22Rv1 (cell line): ENCODE measurements around the gene CROT.

Experiments
- H3K27ac ChIP-seq: fragments of 450-650 bp; 2 replicates; pipeline ENCODE4 v1.5.1; 2017
- ZFX ChIP-seq: fragments of 450-650 bp; IDR thresholded peaks from 2 replicates; pipeline ENCODE4 v1.6.1; 2017; ENCODE audit warnings: antibody characterized with exemption, borderline replicate concordance
- TF ChIP-seq, protein P1 (sequence below): fragments of 450-650 bp; IDR thresholded peaks from 2 replicates; pipeline ENCODE4 v1.5.1; 2017; ENCODE audit warnings: mild to moderate bottlenecking

Gene CROT

DNA sequence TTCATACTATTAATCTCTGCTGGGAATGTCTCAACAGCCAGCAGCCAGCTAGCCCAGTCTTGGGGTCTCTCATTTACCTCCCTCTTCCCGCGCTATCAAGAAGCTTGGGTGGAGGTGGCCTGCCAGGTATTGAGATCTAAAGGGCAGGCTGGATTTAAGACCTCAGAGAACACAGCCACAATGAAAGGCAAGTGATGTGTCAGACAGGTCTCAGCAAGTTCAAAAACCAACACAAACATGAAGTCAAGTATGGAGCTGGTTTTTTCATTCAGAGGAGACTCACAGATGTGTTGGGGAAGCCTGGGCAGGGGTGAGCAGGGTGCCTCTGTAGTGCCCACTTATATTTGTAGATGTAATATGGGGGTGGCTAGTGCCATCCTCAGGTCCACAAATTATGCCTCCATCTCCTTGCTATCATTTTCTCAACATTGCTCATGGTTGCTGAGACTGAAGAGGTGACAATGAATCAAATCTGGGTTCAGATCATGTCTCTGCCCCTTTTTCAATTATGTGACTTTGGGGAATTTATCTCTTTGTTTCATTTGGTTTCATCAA lies 27.7 kb upstream of the CROT start:
- no peak for TF ChIP-seq ZFX
- TF ChIP-seq, protein P1, sequence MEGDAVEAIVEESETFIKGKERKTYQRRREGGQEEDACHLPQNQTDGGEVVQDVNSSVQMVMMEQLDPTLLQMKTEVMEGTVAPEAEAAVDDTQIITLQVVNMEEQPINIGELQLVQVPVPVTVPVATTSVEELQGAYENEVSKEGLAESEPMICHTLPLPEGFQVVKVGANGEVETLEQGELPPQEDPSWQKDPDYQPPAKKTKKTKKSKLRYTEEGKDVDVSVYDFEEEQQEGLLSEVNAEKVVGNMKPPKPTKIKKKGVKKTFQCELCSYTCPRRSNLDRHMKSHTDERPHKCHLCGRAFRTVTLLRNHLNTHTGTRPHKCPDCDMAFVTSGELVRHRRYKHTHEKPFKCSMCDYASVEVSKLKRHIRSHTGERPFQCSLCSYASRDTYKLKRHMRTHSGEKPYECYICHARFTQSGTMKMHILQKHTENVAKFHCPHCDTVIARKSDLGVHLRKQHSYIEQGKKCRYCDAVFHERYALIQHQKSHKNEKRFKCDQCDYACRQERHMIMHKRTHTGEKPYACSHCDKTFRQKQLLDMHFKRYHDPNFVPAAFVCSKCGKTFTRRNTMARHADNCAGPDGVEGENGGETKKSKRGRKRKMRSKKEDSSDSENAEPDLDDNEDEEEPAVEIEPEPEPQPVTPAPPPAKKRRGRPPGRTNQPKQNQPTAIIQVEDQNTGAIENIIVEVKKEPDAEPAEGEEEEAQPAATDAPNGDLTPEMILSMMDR = no peak

DNA sequence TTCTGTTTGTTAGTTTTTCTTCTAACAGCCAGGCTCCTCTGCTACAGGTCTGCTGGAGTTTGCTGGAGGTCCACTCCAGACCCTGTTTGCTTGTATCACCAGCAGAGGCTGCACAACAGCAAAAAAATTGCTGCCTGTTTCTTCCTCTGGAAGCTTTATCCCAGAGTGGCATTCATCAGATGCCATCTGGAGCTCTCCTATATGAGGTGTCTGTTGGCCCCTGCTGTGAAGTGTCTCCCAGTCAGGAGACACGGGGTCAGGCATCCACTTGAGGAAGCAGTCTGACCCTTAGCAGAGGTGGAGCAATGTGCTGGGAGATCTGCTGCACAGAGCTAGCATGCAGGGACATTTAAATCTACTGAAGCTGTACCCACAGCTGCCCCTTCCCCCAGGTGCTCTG lies 26.7 kb upstream of the CROT start:
- TF ChIP-seq, protein P1 = peak; percentile 70
- no peak for TF ChIP-seq ZFX
- H3K27ac ChIP-seq = peak overlapping the region; percentile 92

More for the DNA sequence above, 27.7 kb upstream of the CROT start:
- peak overlapping the region; percentile 92 for H3K27ac ChIP-seq

DNA sequence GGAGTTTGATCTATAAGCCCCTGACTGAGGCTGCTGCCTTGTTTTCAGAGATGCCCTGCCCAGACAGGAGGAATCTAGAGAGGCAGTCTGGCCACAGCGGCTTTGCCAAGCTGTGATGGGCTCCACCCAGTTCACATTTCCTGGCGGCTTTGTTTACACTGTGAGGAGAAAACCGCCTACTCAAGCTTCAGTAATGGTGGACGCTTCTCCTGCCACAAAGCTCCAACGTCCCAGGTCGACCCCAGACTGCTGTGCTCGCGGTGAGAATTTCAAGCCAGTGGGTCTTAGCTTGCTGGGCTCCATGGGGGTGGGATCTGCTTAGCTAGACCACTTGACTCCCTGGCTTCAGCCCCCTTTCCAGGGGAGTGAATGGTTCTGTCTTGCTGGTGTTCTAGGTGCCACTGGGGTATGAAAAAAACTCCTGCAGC lies 26.3 kb upstream of the CROT start:
- H3K27ac ChIP-seq = peak overlapping the region; percentile 92

DNA sequence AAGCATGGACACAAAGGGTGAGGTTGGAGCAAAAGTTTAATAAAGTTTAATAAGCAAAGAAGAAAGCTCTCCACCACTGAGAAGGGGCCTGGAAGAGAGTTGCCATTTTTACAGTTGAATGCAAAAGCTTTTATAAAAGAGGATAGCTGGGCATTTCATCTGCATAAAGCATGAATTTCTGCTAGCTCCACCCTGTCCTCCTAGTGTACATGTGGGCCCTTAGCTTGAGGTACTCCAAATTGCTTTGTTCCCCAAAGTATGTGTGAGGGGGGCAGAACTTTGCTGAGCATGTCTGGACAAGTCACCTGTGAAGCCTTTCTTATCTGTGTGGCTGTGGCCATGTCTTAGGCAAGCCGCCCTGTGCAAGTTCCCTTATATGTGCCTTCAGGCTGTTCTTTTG lies 22.6 kb upstream of the CROT start:
- H3K27ac ChIP-seq = no peak overlapping the region
- TF ChIP-seq ZFX = no peak
- TF ChIP-seq, protein P1 = no peak

DNA sequence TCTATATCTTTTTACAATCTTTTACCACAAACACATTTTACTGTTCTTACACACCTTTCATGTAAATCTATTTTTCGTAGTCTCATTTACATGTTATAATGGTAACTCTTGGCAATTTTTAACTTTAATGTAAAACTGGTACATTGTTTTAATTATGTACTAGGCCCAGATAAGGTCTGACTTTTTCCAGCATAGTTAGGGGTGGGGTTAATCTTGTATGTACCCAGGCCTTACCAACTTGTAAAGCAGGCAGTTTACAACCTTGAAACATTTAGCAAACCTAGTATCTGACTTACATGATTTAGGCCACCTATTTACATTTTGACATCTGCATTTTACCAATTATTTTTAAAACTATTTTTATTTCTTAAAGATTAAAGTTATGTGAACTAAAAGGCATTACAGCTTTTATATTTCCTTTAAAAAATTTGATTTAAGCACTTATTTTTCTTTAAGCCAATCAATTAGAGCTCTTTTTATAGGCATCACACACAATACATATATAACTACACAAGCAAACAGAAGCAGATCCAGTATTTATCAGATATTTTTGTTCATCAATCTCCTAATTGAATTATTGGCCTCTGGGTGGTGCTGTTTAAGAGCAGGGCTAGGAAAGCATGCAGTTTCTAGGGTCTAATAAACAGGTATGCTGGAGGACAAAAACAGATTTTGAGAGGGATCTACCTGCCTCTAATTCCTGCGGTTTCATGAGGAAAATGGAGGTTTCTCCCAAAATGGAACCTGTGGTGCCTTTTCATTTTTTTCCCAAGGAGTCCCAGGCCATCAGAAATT lies 19.7 kb upstream of the CROT start:
- TF ChIP-seq, protein P1 = peak; percentile 27; the same call in 1 of the 2 replicates
- no peak for TF ChIP-seq ZFX
- no peak overlapping the region for H3K27ac ChIP-seq

DNA sequence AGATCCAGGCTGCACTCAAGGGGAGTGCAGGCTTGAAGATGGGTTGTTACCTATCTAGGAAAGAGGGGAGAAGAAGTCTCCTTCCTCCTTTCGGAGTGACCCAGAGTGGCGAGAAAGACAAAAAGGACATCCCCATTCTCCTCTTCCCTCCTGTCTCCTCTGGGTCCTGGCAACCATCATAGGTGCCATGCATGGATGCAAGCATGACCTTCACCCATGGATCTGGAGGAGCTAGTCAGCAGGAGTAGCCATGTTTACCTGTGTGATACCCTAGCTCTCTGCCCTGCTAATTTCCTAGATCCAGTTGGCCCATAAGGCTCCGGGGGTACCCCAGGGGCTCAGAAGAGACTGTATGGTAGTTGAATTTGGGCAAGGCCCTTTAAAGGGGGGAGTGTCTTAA lies 17.2 kb upstream of the CROT start:
- H3K27ac ChIP-seq = no peak overlapping the region
- no peak for TF ChIP-seq ZFX
- TF ChIP-seq, protein P1 = no peak

DNA sequence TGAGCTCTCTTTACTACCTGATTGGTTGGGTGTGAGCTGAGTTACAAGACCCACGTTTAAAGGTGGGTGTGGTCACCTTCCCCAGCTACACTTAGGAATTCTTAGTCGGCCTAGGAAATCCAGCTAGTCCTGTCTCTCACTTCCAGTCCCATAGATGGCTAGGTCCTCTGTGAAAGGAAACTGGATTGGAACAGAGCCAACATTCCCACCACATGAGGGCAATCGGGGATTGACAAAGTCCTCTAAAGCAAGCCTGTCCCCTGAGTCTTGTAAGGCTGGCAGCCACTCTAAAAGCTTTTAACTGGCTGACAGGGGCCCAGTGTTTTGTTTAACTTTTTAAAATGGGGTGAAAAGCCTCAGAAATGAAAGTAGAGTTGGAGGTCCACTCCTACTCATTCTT lies 15.1 kb upstream of the CROT start:
- H3K27ac ChIP-seq = no peak overlapping the region
- no peak for TF ChIP-seq ZFX
- TF ChIP-seq, protein P1 = no peak
